NB4 (cell line): Measurements from ENCODE around the gene NDST1.

Source experiments
- CTCF ChIP-seq: IDR thresholded peaks from one replicate; pipeline ENCODE4 v1.5.1; 2012; ENCODE audit warnings: low read depth, low read length
- MYC ChIP-seq: IDR thresholded peaks from 2 replicates; pipeline ENCODE4 v1.6.1; 2011; ENCODE audit warnings: low read depth, low read length
- POLR2A ChIP-seq: IDR thresholded peaks from 2 replicates; pipeline ENCODE4 v1.6.1; 2011; ENCODE audit warnings: mild to moderate bottlenecking; ENCODE audit not compliant: insufficient read length; ENCODE audit errors: extremely low read depth
- TF ChIP-seq, protein P1 (sequence below): IDR thresholded peaks from 2 replicates; pipeline ENCODE4 v1.6.1; 2011; ENCODE audit warnings: low read depth, low read length

- TF ChIP-seq CTCF: no peak
- TF ChIP-seq, protein P1, sequence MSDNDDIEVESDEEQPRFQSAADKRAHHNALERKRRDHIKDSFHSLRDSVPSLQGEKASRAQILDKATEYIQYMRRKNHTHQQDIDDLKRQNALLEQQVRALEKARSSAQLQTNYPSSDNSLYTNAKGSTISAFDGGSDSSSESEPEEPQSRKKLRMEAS: no peak
- TF ChIP-seq POLR2A: no peak
- TF ChIP-seq MYC: no peak
Measured at GRCh38 chr5:150516011-150516410, 8.1 kb downstream of the NDST1 start.
